ENCODE results near the gene ULK4.

ULK4 gene

GRCh38 chr3:41612853-41613252 is 349.1 kb downstream of the ULK4 start:
- DNase-seq (ENCODE audit: low spot score), result no peak
- Histone ChIP-seq H3K27ac (ENCODE audit: poor library complexity, severe bottlenecking) (no peak overlapping the region), H3K9me3 (ENCODE audit: severe bottlenecking) (no peaks in the 10 kb centered on the region), H3K36me3 (ENCODE audit: low read depth) (no peaks in the 10 kb centered on the region), H3K27me3 (ENCODE audit: insufficient read depth, poor library complexity, severe bottlenecking) (no peaks in the 10 kb centered on the region), H3K4me3 (ENCODE audit: severe bottlenecking) (no peak overlapping the region), H3K4me1 (ENCODE audit: insufficient read depth, poor library complexity, severe bottlenecking) (no peaks in the 10 kb centered on the region)
- ATAC-seq (ENCODE audit: low read depth), result no peak
- no peak for TF ChIP-seq CTCF (IDR thresholded peaks at IDR 0.05; ENCODE audit: poor library complexity, severe bottlenecking)

GRCh38 chr3:41611008-41611407 is 350.9 kb downstream of the ULK4 start:
- Histone ChIP-seq H3K27ac (ENCODE audit: poor library complexity, severe bottlenecking) (no peak overlapping the region), H3K27me3 (ENCODE audit: insufficient read depth, poor library complexity, severe bottlenecking) (no peaks in the 10 kb centered on the region), H3K4me3 (ENCODE audit: severe bottlenecking) (no peak overlapping the region), H3K9me3 (ENCODE audit: severe bottlenecking) (no peaks in the 10 kb centered on the region), H3K4me1 (ENCODE audit: insufficient read depth, poor library complexity, severe bottlenecking) (no peaks in the 10 kb centered on the region), H3K36me3 (ENCODE audit: low read depth) (no peaks in the 10 kb centered on the region)
- no peak for TF ChIP-seq CTCF (IDR thresholded peaks at IDR 0.05; ENCODE audit: poor library complexity, severe bottlenecking)
- no peak for ATAC-seq (ENCODE audit: low read depth)
- no peak for DNase-seq (ENCODE audit: low spot score)

GRCh38 chr3:41608347-41608746 is 353.6 kb downstream of the ULK4 start:
- Histone ChIP-seq H3K9me3 (ENCODE audit: severe bottlenecking) (no peaks in the 10 kb centered on the region), H3K4me3 (ENCODE audit: severe bottlenecking) (no peak overlapping the region), H3K27me3 (ENCODE audit: insufficient read depth, poor library complexity, severe bottlenecking) (no peaks in the 10 kb centered on the region), H3K4me1 (ENCODE audit: insufficient read depth, poor library complexity, severe bottlenecking) (no peaks in the 10 kb centered on the region), H3K36me3 (ENCODE audit: low read depth) (no peaks in the 10 kb centered on the region), H3K27ac (ENCODE audit: poor library complexity, severe bottlenecking) (no peak overlapping the region)
- no peak for TF ChIP-seq CTCF (IDR thresholded peaks at IDR 0.05; ENCODE audit: poor library complexity, severe bottlenecking)
- no peak for DNase-seq (ENCODE audit: low spot score)
- ATAC-seq (ENCODE audit: low read depth), result no peak

- no peak for DNase-seq (ENCODE audit: low spot score)
- Histone ChIP-seq H3K4me1 (ENCODE audit: insufficient read depth, poor library complexity, severe bottlenecking) (no peaks in the 10 kb centered on the region), H3K27me3 (ENCODE audit: insufficient read depth, poor library complexity, severe bottlenecking) (no peaks in the 10 kb centered on the region), H3K36me3 (ENCODE audit: low read depth) (no peaks in the 10 kb centered on the region), H3K9me3 (ENCODE audit: severe bottlenecking) (no peaks in the 10 kb centered on the region), H3K27ac (ENCODE audit: poor library complexity, severe bottlenecking) (no peak overlapping the region), H3K4me3 (ENCODE audit: severe bottlenecking) (no peak overlapping the region)
- no peak for TF ChIP-seq CTCF (IDR thresholded peaks at IDR 0.05; ENCODE audit: poor library complexity, severe bottlenecking)
- ATAC-seq (ENCODE audit: low read depth), result no peak
These were observed 358.1 kb downstream of the ULK4 start for GRCh38 chr3:41603807-41604206.

- H3K4me3 ChIP-seq (ENCODE audit: severe bottlenecking), result no peak overlapping the region
- no peaks in the 10 kb centered on the region for H3K4me1 ChIP-seq (ENCODE audit: insufficient read depth, poor library complexity, severe bottlenecking)
- no peaks in the 10 kb centered on the region for H3K9me3 ChIP-seq (ENCODE audit: severe bottlenecking)
- no peak overlapping the region for H3K27ac ChIP-seq (ENCODE audit: poor library complexity, severe bottlenecking)
- no peak for DNase-seq (ENCODE audit: low spot score)
- H3K36me3 ChIP-seq (ENCODE audit: low read depth), result no peaks in the 10 kb centered on the region
- ATAC-seq (ENCODE audit: low read depth), result no peak
- no peaks in the 10 kb centered on the region for H3K27me3 ChIP-seq (ENCODE audit: insufficient read depth, poor library complexity, severe bottlenecking)
- no peak for TF ChIP-seq CTCF (IDR thresholded peaks at IDR 0.05; ENCODE audit: poor library complexity, severe bottlenecking)
These were observed 359.8 kb downstream of the ULK4 start for GRCh38 chr3:41602121-41602520.
